ENCODE measurements around the gene PRPF6.

The PRPF6 gene, protein sequence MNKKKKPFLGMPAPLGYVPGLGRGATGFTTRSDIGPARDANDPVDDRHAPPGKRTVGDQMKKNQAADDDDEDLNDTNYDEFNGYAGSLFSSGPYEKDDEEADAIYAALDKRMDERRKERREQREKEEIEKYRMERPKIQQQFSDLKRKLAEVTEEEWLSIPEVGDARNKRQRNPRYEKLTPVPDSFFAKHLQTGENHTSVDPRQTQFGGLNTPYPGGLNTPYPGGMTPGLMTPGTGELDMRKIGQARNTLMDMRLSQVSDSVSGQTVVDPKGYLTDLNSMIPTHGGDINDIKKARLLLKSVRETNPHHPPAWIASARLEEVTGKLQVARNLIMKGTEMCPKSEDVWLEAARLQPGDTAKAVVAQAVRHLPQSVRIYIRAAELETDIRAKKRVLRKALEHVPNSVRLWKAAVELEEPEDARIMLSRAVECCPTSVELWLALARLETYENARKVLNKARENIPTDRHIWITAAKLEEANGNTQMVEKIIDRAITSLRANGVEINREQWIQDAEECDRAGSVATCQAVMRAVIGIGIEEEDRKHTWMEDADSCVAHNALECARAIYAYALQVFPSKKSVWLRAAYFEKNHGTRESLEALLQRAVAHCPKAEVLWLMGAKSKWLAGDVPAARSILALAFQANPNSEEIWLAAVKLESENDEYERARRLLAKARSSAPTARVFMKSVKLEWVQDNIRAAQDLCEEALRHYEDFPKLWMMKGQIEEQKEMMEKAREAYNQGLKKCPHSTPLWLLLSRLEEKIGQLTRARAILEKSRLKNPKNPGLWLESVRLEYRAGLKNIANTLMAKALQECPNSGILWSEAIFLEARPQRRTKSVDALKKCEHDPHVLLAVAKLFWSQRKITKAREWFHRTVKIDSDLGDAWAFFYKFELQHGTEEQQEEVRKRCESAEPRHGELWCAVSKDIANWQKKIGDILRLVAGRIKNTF

DNA sequence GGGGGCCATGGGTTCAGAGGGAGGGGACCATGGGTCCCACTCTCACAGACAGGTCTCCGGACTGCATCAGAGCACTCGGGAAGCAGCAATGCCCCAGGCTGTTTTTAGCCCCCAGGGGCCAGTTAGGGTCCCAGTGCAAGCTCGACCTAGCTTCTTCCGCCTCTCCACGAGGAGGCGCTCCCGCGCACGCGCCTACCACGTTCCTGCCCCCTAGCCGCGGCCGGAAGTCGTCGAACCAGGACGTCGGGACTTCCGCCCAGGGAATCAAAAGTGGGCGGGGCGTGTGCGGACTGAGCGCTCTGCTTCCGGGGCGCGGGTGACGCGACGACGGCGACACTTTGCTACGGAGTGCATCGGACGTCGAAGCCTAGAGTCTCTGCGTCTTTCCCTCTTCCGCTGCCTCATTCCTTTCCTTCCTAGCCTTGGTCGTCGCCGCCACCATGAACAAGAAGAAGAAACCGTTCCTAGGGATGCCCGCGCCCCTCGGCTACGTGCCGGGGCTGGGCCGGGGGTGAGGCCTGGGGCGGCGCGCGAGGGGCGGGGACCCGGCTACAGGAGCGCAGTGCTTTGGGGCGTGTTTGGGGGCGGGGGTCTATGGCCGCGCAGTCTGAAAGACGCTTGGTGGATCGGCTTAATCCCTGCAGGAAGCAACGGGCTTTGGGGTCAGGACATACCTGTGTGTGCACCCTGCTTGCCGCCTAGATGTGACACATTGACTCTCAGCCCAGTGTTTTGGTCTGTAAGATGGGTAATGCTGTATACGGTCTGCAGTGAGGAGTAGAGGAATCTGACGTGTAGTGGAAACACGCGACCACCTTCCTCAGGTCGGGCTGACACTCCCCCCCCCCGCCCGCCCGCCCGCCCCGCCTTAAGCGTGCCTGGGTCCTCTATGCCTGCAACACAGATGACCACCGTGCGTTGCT is at the start of gene PRPF6:
Gene PRPF6 (plus strand): TSS at position 327 of the 923 bp plus-strand sequence. CDS start 114 bp downstream, at position 441.
- DNase-seq, result peak; percentile 98

GRCh38 chr20:63931735-63932134 is 49.2 kb upstream of the PRPF6 start:
- no peak for DNase-seq

- DNase-seq, result no peak
Observed at GRCh38 chr20:63932606-63933160, 48.2 kb upstream of the PRPF6 start.

DNA sequence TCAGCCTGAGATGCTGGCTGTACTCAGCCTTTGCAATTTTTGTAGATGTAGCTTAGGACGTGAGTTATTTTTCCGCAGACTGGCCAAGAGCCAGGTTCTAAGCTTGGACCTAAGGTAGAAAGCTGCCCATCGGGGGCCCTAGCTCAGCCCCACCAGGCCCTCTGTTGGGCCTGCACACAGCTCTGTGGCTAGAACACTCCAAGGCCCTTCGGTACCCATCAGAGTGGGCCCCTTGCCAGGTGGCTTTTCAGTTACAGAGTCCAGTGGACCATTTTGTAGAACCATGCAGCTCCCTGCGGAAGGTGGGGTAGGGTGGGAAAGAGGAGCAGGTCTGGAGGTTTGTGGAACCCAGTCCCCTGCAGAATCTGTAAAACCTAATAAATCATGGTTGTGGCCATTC is 47.3 kb upstream of the PRPF6 start:
- DNase-seq, result no peak

DNA sequence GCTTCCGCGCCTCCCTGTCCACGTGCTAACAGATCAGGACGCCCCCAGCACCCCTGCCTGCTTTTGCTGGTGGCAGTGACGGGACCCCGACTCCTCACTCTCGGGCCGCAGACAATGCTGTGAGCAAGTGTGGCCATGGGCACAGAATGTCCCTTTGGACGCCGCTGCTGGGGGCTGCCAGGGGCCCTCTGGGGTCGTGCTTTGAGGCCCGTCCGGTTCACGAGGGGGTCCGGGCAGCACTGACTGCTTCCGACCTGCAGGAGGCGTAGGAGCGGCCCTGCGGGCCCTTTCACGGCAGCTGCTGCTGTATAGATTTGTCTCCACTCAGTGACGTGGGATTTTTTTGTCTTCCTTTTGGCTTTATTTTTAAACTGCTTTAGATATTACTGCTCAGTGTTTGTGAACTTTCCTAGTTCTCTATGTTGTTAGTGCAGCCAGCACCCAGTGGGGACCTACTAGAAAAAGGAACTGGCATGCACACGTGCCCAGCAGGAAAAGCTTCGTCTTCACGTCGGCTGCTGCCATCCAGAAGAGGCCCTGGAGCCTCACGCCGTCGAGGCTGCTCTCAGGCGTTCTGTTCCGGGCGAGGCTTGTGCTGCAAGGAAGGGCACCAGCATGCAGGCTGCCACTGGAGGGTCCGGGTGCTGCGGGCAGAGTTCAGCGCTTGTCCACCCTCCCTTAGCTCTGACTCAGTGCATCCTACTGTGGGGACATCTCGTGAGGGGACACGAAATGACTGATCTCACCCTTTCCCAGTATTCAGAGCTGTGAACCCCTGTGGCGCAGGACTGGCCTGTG is 46.5 kb upstream of the PRPF6 start:
- DNase-seq, result no peak

DNA sequence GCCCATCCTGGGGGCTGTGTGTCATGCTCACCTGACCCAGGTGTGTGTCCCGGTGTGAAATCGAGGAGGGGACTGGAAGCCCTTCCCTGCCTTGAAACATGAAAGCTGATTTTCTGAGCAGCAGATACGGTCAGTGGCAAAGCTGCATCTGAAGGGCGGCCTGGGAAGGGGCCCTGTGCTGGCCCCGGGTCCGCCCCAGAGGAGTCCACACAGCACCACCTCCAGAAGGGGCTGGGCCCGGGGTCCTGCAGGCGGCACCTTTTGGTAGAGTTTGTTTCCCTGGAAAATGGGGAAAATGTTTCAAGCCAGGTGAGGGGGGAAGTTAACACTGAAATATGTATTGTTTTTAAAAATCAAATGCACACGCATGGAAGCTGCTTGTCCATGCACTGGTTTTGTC is 45.5 kb upstream of the PRPF6 start:
- DNase-seq, result no peak

GRCh38 chr20:63937596-63937995 is 43.3 kb upstream of the PRPF6 start:
- no peak for DNase-seq

DNA sequence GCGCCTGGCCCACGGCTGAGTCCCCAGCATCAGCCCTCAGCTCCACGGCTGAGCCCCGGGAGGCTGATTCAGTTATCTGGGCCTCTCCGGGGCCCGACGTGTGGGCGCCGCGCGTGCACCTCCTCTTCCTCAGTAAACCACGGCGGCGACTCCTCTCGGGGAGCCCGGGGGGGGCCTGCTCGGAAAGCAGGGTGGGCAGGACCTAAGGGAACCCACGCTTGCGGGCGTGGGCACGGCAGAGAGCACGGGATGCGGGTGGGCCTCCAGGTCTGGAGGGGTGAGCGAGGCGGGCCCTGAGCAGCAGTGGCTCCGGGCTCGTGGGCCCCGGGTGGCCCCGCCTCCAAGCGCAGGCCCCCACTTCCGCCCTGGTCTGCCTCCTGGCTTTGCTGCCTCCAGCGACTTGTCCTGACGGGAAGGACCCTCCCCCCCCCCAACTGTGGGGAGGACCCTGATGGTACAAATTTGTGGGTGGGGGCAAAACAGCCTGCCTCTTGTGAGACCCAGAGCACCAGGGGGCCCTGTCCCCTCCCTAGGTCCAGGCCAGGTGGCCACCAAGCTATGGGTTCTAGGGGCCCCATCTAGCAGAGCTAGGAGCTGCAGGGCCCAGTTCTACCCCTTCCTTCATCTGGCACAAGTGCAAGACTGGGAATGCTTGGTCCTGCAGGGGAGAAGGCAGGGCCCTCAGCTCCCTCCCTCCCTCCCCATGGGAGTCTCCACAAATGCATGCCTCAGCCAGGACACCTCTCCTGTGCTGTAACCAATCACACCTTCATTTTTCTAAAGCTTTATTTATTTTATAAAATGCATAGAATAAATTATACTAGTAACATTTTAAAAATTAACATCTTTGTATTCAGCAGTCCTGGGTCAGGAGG is 41.6 kb upstream of the PRPF6 start:
- DNase-seq, result no peak

DNA sequence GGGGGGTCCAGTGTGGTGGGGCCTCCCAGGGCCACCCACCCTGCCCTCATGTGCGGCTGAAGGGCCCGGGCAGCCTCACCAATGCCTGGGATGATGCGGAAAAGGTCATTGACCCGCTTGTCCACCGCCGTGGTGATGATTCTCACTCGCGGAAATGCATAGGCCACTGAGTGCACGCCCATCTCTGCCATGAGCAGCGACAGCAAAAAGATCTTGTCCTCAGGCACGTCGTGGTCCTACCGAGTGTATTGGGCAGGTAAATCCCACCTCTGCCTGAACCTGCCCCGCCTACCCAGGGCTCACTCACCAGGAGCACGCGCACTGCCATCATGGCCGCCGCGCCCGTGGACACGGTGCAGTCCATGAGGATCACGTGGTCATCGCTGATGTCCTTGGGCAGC is 40.9 kb upstream of the PRPF6 start:
- no peak for DNase-seq

GRCh38 chr20:63940472-63941266 is 40.3 kb upstream of the PRPF6 start:
- no peak for DNase-seq

DNA sequence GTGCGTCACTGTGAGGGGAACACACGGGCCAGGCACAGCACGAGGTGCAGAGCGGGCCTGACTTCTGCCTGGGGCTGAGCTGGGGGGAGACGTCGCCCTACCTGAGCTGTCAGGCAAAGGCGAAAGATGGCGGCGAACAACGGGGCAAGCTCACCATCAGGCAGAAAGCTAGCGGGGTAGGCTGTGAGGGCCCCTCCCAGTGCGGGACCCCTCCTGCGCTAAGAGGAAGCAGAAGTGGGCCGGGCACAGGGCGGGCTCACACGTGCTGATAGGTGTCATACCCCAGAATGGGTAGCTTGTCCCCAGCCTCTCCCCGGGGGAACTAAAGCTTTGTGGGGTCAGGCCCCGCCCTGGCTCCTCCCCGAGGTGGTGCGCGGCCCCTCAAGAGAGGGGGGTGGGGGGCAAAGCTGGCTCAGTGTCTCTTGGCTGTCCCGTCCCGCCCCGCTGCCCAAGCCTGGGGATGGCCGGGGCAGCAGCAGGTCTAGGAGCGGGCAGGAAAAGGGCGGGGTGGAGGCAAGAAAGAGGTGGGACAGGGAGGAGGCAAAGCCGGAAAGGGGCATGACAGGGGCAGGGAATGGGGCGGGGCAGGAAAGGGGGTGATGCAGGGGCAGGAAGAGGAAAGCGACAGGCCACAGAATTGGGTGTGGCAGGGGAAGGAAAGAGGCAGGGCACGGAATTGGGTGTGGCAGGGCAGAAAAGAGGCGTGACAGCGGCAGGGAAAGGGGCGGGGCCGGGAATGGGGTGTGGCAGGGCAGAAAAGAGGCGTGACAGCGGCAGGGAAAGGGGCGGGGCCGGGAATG is 39.5 kb upstream of the PRPF6 start:
- peak; percentile 91 for DNase-seq

- peak; percentile 71 for DNase-seq
Observed at GRCh38 chr20:63942250-63942951, 38.5 kb upstream of the PRPF6 start.

- no peak for DNase-seq
Observed at GRCh38 chr20:63942969-63943807, 37.7 kb upstream of the PRPF6 start.

DNA sequence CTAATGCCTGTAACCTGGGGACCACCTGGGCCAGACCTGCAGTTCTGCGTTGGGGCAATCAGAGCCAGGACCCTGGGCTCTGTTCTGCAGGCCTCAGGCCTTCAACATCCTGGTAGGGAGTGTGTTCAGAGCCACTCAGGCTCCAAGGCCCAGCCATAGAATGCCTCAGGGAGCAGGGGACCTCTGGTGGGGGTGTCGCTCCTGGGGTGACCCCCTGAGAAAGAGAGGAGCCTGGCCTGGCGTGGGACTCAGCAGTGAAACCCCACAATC is 37.2 kb upstream of the PRPF6 start:
- DNase-seq, result no peak

GRCh38 chr20:63944078-63944941 is 36.6 kb upstream of the PRPF6 start:
- no peak for DNase-seq

DNA sequence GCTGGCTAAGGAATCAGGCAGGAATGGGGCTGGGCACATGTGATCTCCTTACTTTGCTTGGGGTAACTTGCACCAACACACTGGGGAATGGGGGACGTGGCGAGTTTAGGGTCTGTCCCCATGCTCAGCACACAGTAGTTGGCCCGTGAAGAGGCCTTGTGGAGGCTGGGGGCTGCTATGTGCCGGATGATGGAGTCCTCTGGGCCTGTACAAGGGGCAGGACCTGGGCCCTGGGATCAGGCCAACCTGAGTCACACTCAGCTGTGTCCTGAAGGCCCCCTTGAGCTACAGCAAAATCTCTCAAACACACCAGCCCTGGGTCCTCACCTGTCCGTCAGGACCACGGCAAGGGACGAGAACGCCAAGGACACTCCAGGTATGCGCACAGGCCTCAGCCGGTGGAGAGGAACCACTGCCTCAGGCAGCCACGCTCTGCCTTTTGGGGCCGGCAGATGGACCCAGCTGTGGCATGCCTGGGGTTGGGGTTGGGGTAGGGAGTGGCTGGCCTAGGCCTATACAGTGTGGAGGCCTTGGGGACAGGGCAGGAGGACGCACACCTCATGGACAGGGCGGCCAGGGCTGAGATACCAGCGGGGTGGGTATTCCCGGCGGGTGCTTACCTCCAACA is 35.8 kb upstream of the PRPF6 start:
- DNase-seq, result no peak

Measured in CD4-positive, alpha-beta T cell treated with Interleukin-17A for 4 hours (primary cell).